ENCODE results near the gene GTSE1.
"Not testable (repeated sequence)": the region's sequence is repeated elsewhere in the genome, so short reads cannot be mapped to it uniquely, and the experiment has no call there.

GTSE1 gene, protein sequence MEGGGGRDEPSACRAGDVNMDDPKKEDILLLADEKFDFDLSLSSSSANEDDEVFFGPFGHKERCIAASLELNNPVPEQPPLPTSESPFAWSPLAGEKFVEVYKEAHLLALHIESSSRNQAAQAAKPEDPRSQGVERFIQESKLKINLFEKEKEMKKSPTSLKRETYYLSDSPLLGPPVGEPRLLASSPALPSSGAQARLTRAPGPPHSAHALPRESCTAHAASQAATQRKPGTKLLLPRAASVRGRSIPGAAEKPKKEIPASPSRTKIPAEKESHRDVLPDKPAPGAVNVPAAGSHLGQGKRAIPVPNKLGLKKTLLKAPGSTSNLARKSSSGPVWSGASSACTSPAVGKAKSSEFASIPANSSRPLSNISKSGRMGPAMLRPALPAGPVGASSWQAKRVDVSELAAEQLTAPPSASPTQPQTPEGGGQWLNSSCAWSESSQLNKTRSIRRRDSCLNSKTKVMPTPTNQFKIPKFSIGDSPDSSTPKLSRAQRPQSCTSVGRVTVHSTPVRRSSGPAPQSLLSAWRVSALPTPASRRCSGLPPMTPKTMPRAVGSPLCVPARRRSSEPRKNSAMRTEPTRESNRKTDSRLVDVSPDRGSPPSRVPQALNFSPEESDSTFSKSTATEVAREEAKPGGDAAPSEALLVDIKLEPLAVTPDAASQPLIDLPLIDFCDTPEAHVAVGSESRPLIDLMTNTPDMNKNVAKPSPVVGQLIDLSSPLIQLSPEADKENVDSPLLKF
- total RNA-seq = 0.75 reads per million

GRCh38 chr22:46296257-46297150 is at the start of gene GTSE1:
GTSE1 (plus strand) TSS chr22:46296870; CDS start chr22:46297401, 531 bp downstream.
- DNase-seq = peak; percentile 95

DNA sequence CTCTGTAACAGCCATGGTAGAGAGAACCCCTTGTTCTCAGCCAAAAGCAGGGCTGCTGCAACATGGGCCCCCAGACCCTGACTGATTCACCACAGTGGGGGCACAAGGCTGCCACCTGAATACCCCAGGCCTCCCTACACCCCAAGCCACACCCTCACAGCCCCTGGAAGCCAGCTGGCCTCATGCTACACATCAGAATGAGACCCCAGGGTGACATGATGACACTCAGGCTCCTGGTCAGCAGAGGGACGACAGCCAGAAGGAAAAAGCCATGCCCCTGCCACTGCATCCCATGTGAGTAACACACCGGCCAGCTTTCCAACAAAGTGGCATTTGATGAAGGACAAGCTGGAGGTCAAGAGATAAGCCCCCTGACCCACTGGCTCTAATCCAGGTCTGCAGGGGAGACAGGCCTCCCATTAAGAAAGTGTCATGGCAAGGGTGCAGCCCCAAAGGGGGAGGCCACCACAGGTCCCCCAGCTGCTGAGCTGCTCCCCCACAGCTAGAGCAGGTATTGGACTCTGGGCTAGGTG is 49.2 kb upstream of the GTSE1 start:
- DNase-seq = no peak

DNA sequence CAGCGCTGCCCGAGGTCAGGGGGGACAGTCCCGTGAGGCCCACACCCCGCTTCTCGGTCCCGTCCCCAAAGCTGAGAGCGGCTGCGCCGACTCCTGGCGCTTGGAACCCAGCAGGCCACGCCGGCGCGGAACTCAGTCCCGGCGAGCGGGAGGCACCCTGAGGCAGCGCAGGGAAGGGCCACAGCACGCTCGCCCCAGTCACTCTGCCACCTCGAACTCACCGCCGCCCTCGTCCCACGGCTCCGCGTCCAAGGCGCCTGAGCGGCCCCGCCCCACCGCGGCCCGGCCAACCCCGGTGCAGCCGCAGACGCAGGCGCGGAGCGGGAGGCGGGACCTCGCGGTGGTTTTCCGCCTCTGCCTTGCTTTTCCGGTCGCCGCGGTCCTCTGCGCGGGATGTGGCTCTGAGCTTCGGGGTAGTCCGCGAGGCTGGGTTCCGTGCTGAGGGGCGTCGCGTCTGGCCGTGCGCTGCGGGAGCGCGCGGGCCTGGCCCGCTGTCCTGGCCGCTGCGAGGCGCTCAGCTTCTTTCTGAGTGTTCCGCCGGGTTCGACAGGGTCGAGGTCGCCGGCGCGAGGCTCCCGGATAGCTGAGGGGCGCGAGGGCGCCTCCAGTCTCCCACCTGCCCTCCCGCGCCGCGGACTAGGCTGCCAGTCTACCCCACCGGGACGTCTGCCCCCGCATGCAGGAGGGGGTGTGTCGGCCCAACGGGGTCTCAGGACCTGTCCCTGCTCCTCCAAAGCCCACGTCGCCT is 46.5 kb upstream of the GTSE1 start, which contains the start of gene CDPF1:
CDPF1 (minus strand) TSS at position 259 of the 748 bp plus-strand sequence. CDS start 2,009 bp downstream, outside the sequence.
- peak; percentile 85 for DNase-seq

- DNase-seq = no peak
Observed at GRCh38 chr22:46250783-46251125, 45.9 kb upstream of the GTSE1 start.

- DNase-seq = no peak
Observed at GRCh38 chr22:46251266-46251665, 45.4 kb upstream of the GTSE1 start.

- no peak for DNase-seq
Observed at GRCh38 chr22:46251816-46252380, 44.8 kb upstream of the GTSE1 start.

DNA sequence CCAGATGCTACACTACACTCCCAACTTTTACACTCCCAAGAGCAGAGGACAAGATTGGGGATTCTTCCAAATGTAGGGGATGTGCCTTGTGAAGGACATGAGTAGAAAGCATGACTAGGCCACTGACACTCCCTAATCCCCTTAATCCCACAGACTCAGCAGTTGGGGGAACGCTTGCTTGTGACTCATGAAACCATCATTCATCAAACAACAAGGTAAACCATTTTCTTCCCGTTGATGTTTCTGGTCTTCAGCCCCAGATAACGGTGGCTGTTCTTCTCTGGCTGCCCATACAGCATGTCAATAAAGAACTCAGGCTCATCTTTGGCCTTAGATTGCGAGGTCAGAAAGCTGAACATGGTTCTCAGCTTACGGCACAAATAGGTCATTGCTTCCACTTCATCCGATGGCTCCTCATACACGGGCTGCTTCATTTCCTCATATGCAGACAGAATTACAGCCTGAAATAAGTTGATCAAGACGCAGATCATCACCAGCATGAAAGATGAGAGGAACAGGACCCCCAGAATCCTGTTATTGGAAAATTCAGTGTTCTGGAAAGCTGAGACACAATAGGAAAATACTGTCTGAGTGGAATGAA is 40.2 kb upstream of the GTSE1 start:
- no peak for DNase-seq

- DNase-seq = no peak
Observed at GRCh38 chr22:46259374-46259773, 37.3 kb upstream of the GTSE1 start.

GRCh38 chr22:46260038-46260437 is 36.6 kb upstream of the GTSE1 start:
- DNase-seq = no peak

- no peak for DNase-seq
Observed at GRCh38 chr22:46262449-46263215, 34.0 kb upstream of the GTSE1 start.

GRCh38 chr22:46263216-46263590 is 33.5 kb upstream of the GTSE1 start, which contains the start of gene PKDREJ:
PKDREJ (minus strand) TSS chr22:46263343; CDS start chr22:46263322, 21 bp downstream.
- DNase-seq = no peak

GRCh38 chr22:46264520-46264919 is 32.1 kb upstream of the GTSE1 start:
- DNase-seq = not testable (repeated sequence)

GRCh38 chr22:46265627-46266026 is 31.0 kb upstream of the GTSE1 start:
- not testable (repeated sequence) for DNase-seq

DNA sequence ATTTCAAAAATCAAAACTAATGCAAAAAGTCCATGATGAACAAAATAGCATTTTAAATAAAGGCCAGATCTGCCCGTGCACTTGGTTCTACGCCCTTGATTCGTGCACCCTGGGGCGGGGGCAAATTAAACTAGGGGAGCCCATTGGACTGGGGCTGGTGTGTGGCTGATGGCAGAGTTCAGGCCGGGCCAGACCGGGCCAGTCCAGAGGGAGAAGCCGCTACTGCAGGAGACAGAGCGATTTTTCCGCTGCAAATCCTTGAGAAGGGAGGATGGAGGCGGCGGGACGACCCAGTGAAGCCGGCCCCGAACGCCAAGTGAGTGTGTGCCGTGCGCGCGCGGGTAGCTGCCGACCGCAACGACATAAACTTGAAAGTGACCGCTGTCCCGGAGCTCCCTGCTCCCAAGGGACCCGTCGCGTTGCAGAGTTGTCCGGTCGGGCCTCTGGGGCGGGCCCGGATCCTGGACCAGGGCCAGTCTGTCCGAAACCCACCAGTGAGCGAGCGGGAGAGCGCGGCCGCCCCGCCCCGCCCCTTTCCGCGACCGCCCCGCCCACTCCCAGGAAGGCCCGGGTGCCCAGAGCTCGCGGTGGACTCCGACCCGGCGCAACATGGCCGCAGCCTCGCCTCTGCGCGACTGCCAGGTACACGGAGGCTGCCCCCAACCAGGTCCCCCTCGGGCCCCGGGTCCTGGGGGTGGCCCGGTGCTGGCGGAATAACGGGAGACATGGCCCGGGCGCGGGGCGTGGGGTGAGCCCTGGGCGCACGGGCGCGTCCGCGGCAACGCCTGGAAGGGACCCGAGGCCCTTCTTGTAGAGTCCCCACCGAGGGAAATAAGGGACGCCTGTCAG is 29.0 kb upstream of the GTSE1 start, which contains the start of gene TTC38:
TTC38 (plus strand) TSS at position 578 of the 849 bp plus-strand sequence; CDS start at position 610, 32 bp downstream.
- DNase-seq = peak; percentile 27

GRCh38 chr22:46269564-46269963 is 27.1 kb upstream of the GTSE1 start:
- no peak for DNase-seq

DNA sequence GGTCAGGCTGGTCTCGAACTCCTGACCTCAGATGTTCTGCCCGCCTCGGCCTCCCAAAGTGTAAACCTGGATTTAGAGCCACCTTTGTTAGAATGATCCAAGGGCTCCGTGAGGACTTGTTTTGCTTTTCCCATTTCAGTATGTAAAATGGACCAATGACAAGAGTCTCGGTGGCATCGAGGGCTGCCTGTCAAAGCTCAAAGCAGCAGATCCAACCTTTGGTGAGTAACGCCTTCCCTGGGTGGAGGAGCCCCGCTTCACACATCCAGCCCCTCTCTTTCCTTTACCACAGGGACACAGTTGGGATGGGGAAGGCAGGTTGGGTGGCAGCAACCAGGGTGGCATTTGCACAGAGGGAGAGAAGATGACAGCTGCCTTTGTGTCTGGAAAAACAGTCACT is 24.5 kb upstream of the GTSE1 start:
- no peak for DNase-seq

GRCh38 chr22:46272762-46273431 is 23.8 kb upstream of the GTSE1 start:
- no peak for DNase-seq

DNA sequence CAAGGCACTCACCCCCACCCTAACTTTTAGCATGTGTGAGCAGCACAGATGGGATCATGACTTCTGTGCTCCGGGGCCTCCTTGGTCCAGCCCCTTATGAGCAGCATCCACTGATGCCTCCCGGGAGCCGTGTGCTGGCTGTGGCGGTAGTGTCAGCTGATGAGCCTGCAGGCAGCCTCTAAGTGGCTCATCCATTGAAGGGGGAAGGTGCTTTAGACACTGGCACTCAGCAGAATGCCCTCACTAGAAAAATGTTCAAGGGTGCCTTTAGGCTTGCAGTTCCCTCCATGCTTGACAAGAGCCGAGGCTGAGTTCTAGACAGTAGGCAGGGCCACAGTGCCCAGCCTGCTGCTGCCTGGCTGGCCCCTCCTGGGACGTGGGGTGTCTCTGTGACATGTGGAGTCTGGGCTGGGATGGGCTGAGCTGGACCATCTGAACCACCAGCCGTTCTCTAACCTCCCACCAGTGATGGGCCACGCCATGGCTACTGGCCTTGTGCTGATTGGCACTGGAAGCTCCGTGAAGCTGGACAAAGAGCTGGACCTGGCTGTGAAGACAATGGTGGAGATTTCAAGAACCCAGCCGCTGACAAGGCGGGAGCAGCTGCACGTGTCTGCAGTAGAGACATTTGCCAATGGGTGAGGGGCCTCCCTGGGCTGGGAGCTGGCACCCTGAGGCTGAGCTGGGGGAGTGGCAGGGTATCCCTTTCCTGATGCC is 23.1 kb upstream of the GTSE1 start:
- DNase-seq = no peak
